H1 (cell line): ENCODE data around the gene DAZAP2. TPM values are rescaled to one million over a fixed set of nuclear protein-coding genes. Genes with fewer than 3 reads are reported as not detected.

Experiments used
- CTCF ChIA-PET: fragments of 300-600 bp; sonication (Branson Sonifier 250); formaldehyde crosslinking; loops from one replicate; lab custom pipeline; 2021; ENCODE audit not compliant: partially characterized antibody; lab: Charles Lee
- POLR2A ChIA-PET: fragments of 300-600 bp; sonication (Branson Sonifier 250); formaldehyde crosslinking; loops from one replicate; lab custom pipeline; 2021; ENCODE audit warnings: inconsistent platforms; ENCODE audit not compliant: partially characterized antibody; lab: Charles Lee
- DNase-seq, 2 experiments: peaks; one replicate each; pipeline versions ENCODE4 v3.0.0 to v3.0.0-alpha.2; 2010 to 2022; ENCODE audit warnings: low spot score in 2 of 2, low read depth in 1 of 2, mixed read lengths in 1 of 2
- FAIRE-seq: peaks from 2 replicates; lab custom pipeline; 2011; peaks lifted over from hg19 to GRCh38; lab: Jason Lieb, UNC
- H2AFZ ChIP-seq: 2 replicates; pipeline ENCODE4 v1.8.1; 2012; ENCODE audit warnings: low read length, inconsistent platforms
- H2AK5ac ChIP-seq: 2 replicates; pipeline ENCODE4 v1.6.1; 2013; ENCODE audit warnings: low read depth, low read length
- H2BK120ac ChIP-seq: replicated peaks from 2 replicates; pipeline ENCODE3; 2013; ENCODE audit warnings: low read depth, low read length, inconsistent platforms
- H2BK12ac ChIP-seq: 2 replicates; pipeline ENCODE4 v1.6.1; 2013; ENCODE audit warnings: low read depth, low read length
- H2BK15ac ChIP-seq: 2 replicates; pipeline ENCODE4 v1.6.1; 2013; ENCODE audit warnings: low read length
- H2BK20ac ChIP-seq: 2 replicates; pipeline ENCODE4 v1.6.1; 2013; ENCODE audit warnings: low read length
- H2BK5ac ChIP-seq: 2 replicates; pipeline ENCODE4 v1.6.1; 2013; ENCODE audit warnings: low read depth, low read length
- H3K14ac ChIP-seq: 2 replicates; pipeline ENCODE4 v1.6.1; 2013; ENCODE audit warnings: inconsistent platforms; ENCODE audit not compliant: insufficient read length
- H3K18ac ChIP-seq: 2 replicates; pipeline ENCODE4 v1.6.1; 2013; ENCODE audit warnings: low read length; ENCODE audit errors: extremely low read depth
- H3K23ac ChIP-seq: 2 replicates; pipeline ENCODE4 v1.6.1; 2013; ENCODE audit warnings: inconsistent platforms; ENCODE audit not compliant: insufficient read length
- H3K23me2 ChIP-seq: 2 replicates; pipeline ENCODE4 v1.6.1; 2013; ENCODE audit warnings: low read depth, low read length
- H3K27ac ChIP-seq: 2 replicates; pipeline ENCODE4 v1.6.1; 2011; ENCODE audit warnings: low read depth, low read length, inconsistent platforms
- H3K27me3 ChIP-seq, 4 experiments: replicated peaks in 1 of 4; 1 replicate in 1 of 4; 2 replicates in 3 of 4; pipeline versions ENCODE4 v1.6.1 to v1.8.1; 2011 to 2013; ENCODE audit warnings: low read length in 3 of 4, mild to moderate bottlenecking in 3 of 4, inconsistent platforms in 2 of 4, mixed read lengths in 2 of 4, moderate library complexity in 1 of 4; ENCODE audit not compliant: control insufficient read depth in 3 of 4, insufficient read depth in 3 of 4; ENCODE audit errors: extremely low read depth in 1 of 4
- H3K36me3 ChIP-seq, 4 experiments: 2 replicates each; pipeline versions ENCODE4 v1.6.1 to v1.8.1; 2011 to 2013; ENCODE audit warnings: mild to moderate bottlenecking in 4 of 4, low read length in 3 of 4, moderate library complexity in 2 of 4, control low read depth in 1 of 4, inconsistent platforms in 1 of 4; ENCODE audit not compliant: insufficient read depth in 4 of 4, control insufficient read depth in 2 of 4
- H3K4ac ChIP-seq: replicated peaks from 2 replicates; pipeline ENCODE3; 2013; ENCODE audit warnings: low read length, low read depth, mixed read lengths, inconsistent platforms; ENCODE audit not compliant: insufficient read length
- H3K4me1 ChIP-seq, 4 experiments: replicated peaks in 1 of 4; 1 replicate in 1 of 4; 2 replicates in 3 of 4; pipeline versions ENCODE4 v1.6.1 to v1.8.1; 2011 to 2013; ENCODE audit warnings: low read length in 3 of 4, inconsistent platforms in 2 of 4, mixed read lengths in 1 of 4; ENCODE audit not compliant: insufficient read depth in 4 of 4, control insufficient read depth in 3 of 4
- H3K4me2 ChIP-seq, 2 experiments: 2 replicates each; pipeline versions ENCODE4 v1.6.1 to v1.8.1; 2011 to 2013; ENCODE audit warnings: low read depth in 2 of 2, low read length in 2 of 2, control low read depth in 1 of 2, inconsistent platforms in 1 of 2, mild to moderate bottlenecking in 1 of 2; ENCODE audit not compliant: insufficient read depth in 1 of 2
- H3K4me3 ChIP-seq, 4 experiments: fragments of 200-600, 300-600 bp in 1 of 4; sonication (generic), shearing (Covaris generic), sonication (Bioruptor Twin) in 1 of 4; 2 replicates each; pipeline versions ENCODE4 v1.5.1 to v1.8.1; 2011 to 2016; ENCODE audit warnings: low read length in 4 of 4, low read depth in 3 of 4, control low read depth in 2 of 4, inconsistent platforms in 2 of 4, mild to moderate bottlenecking in 2 of 4, mixed read lengths in 1 of 4, moderate library complexity in 1 of 4; ENCODE audit not compliant: insufficient read depth in 2 of 4; ENCODE audit errors: extremely low read depth in 1 of 4
- H3K56ac ChIP-seq: replicated peaks from 2 replicates; pipeline ENCODE3; 2013; ENCODE audit warnings: low read depth, mild to moderate bottlenecking, mixed read lengths, low read length, inconsistent platforms; ENCODE audit not compliant: insufficient read length
- H3K79me1 ChIP-seq: 2 replicates; pipeline ENCODE4 v1.6.1; 2013; ENCODE audit warnings: low read depth, low read length, control low read depth
- H3K79me2 ChIP-seq, 2 experiments: 2 replicates each; pipeline versions ENCODE4 v1.6.1 to v1.8.1; 2012 to 2013; ENCODE audit warnings: low read length in 2 of 2, mild to moderate bottlenecking in 2 of 2, inconsistent platforms in 1 of 2; ENCODE audit not compliant: insufficient read depth in 2 of 2, control insufficient read depth in 1 of 2
- H3K9ac ChIP-seq, 4 experiments: replicated peaks in 1 of 4; 1 replicate in 1 of 4; 2 replicates in 3 of 4; pipeline versions ENCODE4 v1.6.1 to v1.8.1; 2011 to 2013; ENCODE audit warnings: low read depth in 3 of 4, low read length in 3 of 4, control low read depth in 2 of 4, mild to moderate bottlenecking in 2 of 4, moderate library complexity in 2 of 4, inconsistent platforms in 1 of 4; ENCODE audit errors: extremely low read depth in 1 of 4
- H3K9me3 ChIP-seq, 2 experiments: 2 replicates each; pipeline versions ENCODE4 v1.6.1 to v1.8.1; 2012 to 2013; ENCODE audit warnings: mild to moderate bottlenecking in 2 of 2, moderate library complexity in 2 of 2, control low read depth in 1 of 2, inconsistent platforms in 1 of 2, low read depth in 1 of 2, low read length in 1 of 2, mixed read lengths in 1 of 2; ENCODE audit not compliant: insufficient read depth in 2 of 2
- H4K20me1 ChIP-seq, 2 experiments: replicated peaks in 1 of 2; 2 replicates each; pipeline versions ENCODE3 to v1.8.1; 2011 to 2013; ENCODE audit warnings: inconsistent platforms in 2 of 2, low read length in 2 of 2, mild to moderate bottlenecking in 1 of 2; ENCODE audit not compliant: insufficient read depth in 2 of 2, control insufficient read depth in 1 of 2
- H4K5ac ChIP-seq: 2 replicates; pipeline ENCODE4 v1.6.1; 2013; ENCODE audit warnings: low read length, low read depth, mixed read lengths, inconsistent platforms; ENCODE audit not compliant: insufficient read length
- H4K8ac ChIP-seq: 2 replicates; pipeline ENCODE4 v1.8.0; 2013; ENCODE audit warnings: mild to moderate bottlenecking, moderate library complexity, low read length, inconsistent platforms; ENCODE audit not compliant: insufficient read depth; ENCODE audit errors: extremely low read depth
- H4K91ac ChIP-seq: replicated peaks from 2 replicates; pipeline ENCODE3; 2013; ENCODE audit warnings: low read length, mixed read lengths, inconsistent platforms; ENCODE audit not compliant: insufficient read length
- BACH1 ChIP-seq: IDR thresholded peaks from 2 replicates; pipeline ENCODE4 v1.6.1; 2012; ENCODE audit warnings: low read length, improper control_type of control experiment
- MAFK ChIP-seq: IDR thresholded peaks from 2 replicates; pipeline ENCODE4 v1.6.1; 2012; ENCODE audit warnings: low read depth, mild to moderate bottlenecking, improper control_type of control experiment, low read length
- SIRT6 ChIP-seq: IDR thresholded peaks from one replicate; pipeline ENCODE4 v1.7.1; 2012; ENCODE audit warnings: low read length, inconsistent platforms
- polyA plus RNA-seq, 7 experiments: library from polyadenylated mRNA; depleted of rRNA in 3 of 7; stranded (reverse) in 5 of 7; unstranded in 2 of 7; fragments of >200 nt in 5 of 7; fragments of 200-250 nt in 2 of 7; gene quantifications; 1 replicate in 5 of 7; 2 replicates in 1 of 7; 4 replicates in 1 of 7; pipeline versions ENCODE4 v1.2.1 to v1.2.3, GENCODE V29; 2011 to 2013; ENCODE audit warnings: missing spikeins in 2 of 7, mixed read lengths in 2 of 7
- total RNA-seq: library from RNA; stranded (reverse); fragmentation: NEBNext Ultra II Directional; extraction: Animal tissue kit (Norgen Biotek cat#: 25700); gene quantifications from 2 replicates; pipeline ENCODE4 v1.2.1, GENCODE V29; 2021

Gene DAZAP2
- total and polyA plus RNA-seq, 2 of the 8 experiments (the other 6 are each of a cell fraction or from before 2014, with no cell fraction given): 27.1 to 77.2 TPM

GRCh38 chr12:51265024-51265423, 26.4 kb downstream of the DAZAP2 start:
- no peak overlapping the region for H3K4me2 ChIP-seq
- H3K79me1 ChIP-seq: no peaks in the 10 kb centered on the region
- H3K9ac ChIP-seq: no peak overlapping the region
- no peaks in the 10 kb centered on the region for H3K36me3 ChIP-seq
- H2BK5ac ChIP-seq: no peak overlapping the region
- ChIA-PET POLR2A (no interaction called here), CTCF (interaction anchor here (0.6 to 6.4 kb wide), 2 partner anchors 76 to 660 kb away, joined by 4 to 82 read pairs; no protein-coding TSS in a partner anchor)
- H3K14ac ChIP-seq: no peak overlapping the region
- no peaks in the 10 kb centered on the region for H3K79me2 ChIP-seq
- H2AFZ ChIP-seq: no peak overlapping the region
- no peak overlapping the region for H2BK20ac ChIP-seq
- no peak overlapping the region for H3K27ac ChIP-seq
- no peaks in the 10 kb centered on the region for H3K27me3 ChIP-seq
- no peak overlapping the region for H3K4me3 ChIP-seq
- no peak overlapping the region for H3K56ac ChIP-seq
- peaks cover 0 to 4% (median 1%) of the 10 kb centered on the region in 4 experiments; a peak in 2 of 7 replicates for H3K4me1 ChIP-seq
- H4K20me1 ChIP-seq: peaks cover 0 to 1% of the 10 kb centered on the region in 2 experiments
- H4K91ac ChIP-seq: no peak overlapping the region
- no peak for FAIRE-seq
- no peak overlapping the region for H2BK15ac ChIP-seq
- no peak for DNase-seq
- H3K23ac ChIP-seq: no peak overlapping the region
- H2BK12ac ChIP-seq: no peak overlapping the region
- H4K8ac ChIP-seq: no peak overlapping the region
- H3K4ac ChIP-seq: no peak overlapping the region
- no peak overlapping the region for H3K18ac ChIP-seq
- no peaks in the 10 kb centered on the region; the same call in 1 of the 2 replicates for H3K23me2 ChIP-seq
- no peak overlapping the region for H2AK5ac ChIP-seq
- H3K9me3 ChIP-seq: no peaks in the 10 kb centered on the region
- no peak overlapping the region for H4K5ac ChIP-seq
- H2BK120ac ChIP-seq: no peak overlapping the region
- TF ChIP-seq SIRT6 (no peak), BACH1 (no peak), MAFK (no peak)
